K562 (cell line): ENCODE measurements around the gene SERGEF. TPM values are rescaled to one million over a fixed set of nuclear protein-coding genes. Genes with fewer than 3 reads are reported as not detected.
"Not testable (repeated sequence)": the region's sequence is repeated elsewhere in the genome, so short reads cannot be mapped to it uniquely, and the experiment has no call there.

ENCODE experiments used
- ATAC-seq: fragments of 200-7000 bp; cut with Tn5 transposase; 3 replicates; pipeline ENCODE4 v1.9.1; 2020; ENCODE audit warnings: moderate library complexity
- BruUV-seq: library from RNA; stranded (reverse); fragments of 400-500 nt; replicated peaks from 2 replicates; lab custom pipeline; 2021; lab: Mats Ljungman, UMichigan
- CTCF ChIA-PET: fragments of 300-600 bp; formaldehyde crosslinking; extraction: SDS; loops from one replicate; lab custom pipeline; 2021; ENCODE audit warnings: low intra/inter-chr PET ratio; lab: Yijun Ruan, JAX
- POLR2A ChIA-PET: fragments of 300-600, 350-650 bp; sonication (Branson Sonifier 250); formaldehyde crosslinking; extraction: SDS; loops from one replicate; lab custom pipeline; 2021; ENCODE audit warnings: antibody characterized with exemption, inconsistent platforms; lab: Yijun Ruan, JAX
- DNase-seq, 4 experiments: peaks; one replicate each; pipeline versions ENCODE4 v3.0.0 to v3.0.0-alpha.2; 2011 to 2018; ENCODE audit warnings: low spot score in 3 of 4, mixed read lengths in 3 of 4; ENCODE audit errors: extremely low read depth in 1 of 4
- FAIRE-seq: peaks from 2 replicates; lab custom pipeline; 2011; peaks lifted over from hg19 to GRCh38; lab: Jason Lieb, UNC
- H2AFZ ChIP-seq: 2 replicates; pipeline ENCODE4 v1.6.0; 2011; ENCODE audit warnings: low read depth, low read length, control low read depth, inconsistent platforms
- H3K27ac ChIP-seq: fragments of 200-600 bp; 3 replicates; pipeline ENCODE4 v1.8.0; 2011; ENCODE audit warnings: low read depth, mild to moderate bottlenecking, control low read depth, inconsistent platforms, low read length, moderate library complexity, mixed read lengths; ENCODE audit errors: extremely low read depth
- H3K27me3 ChIP-seq, 2 experiments: fragments of 300-600 bp in 1 of 2; 2 replicates in 1 of 2; 3 replicates in 1 of 2; pipeline versions ENCODE4 v1.6.0 to v1.8.0; 2011; ENCODE audit warnings: inconsistent platforms in 2 of 2, low read length in 2 of 2, mild to moderate bottlenecking in 1 of 2, mixed read lengths in 1 of 2, moderate library complexity in 1 of 2; ENCODE audit not compliant: control insufficient read depth in 2 of 2, insufficient read depth in 2 of 2
- H3K36me3 ChIP-seq: fragments of 300-600 bp; 3 replicates; pipeline ENCODE4 v1.8.0; 2011; ENCODE audit warnings: mild to moderate bottlenecking, low read length, inconsistent platforms; ENCODE audit not compliant: control insufficient read depth, insufficient read depth
- H3K4me1 ChIP-seq, 2 experiments: fragments of 200-600 bp in 1 of 2; replicated peaks in 1 of 2; 2 replicates in 1 of 2; 3 replicates in 1 of 2; pipeline versions ENCODE4 v1.5.1 to v1.8.0; 2011; ENCODE audit warnings: inconsistent platforms in 2 of 2, low read length in 2 of 2, mild to moderate bottlenecking in 1 of 2, mixed read lengths in 1 of 2, moderate library complexity in 1 of 2; ENCODE audit not compliant: control insufficient read depth in 2 of 2, insufficient read depth in 2 of 2
- H3K4me2 ChIP-seq: 2 replicates; pipeline ENCODE4 v1.6.1; 2011; ENCODE audit warnings: low read length, control low read depth, inconsistent platforms, mixed read lengths; ENCODE audit not compliant: insufficient read depth
- H3K4me3 ChIP-seq: fragments of 200-600 bp; sonication (generic), shearing (Covaris generic); 2 replicates; pipeline ENCODE4 v1.5.1; 2016; ENCODE audit warnings: control low read depth, inconsistent platforms
- H3K79me2 ChIP-seq: fragments of 200-600 bp; 3 replicates; pipeline ENCODE4 v1.8.0; 2011; ENCODE audit warnings: low read length, inconsistent platforms; ENCODE audit not compliant: control insufficient read depth, insufficient read depth
- H3K9ac ChIP-seq, 2 experiments: 2 replicates each; pipeline versions ENCODE4 v1.6.0 to v1.6.1; 2011; ENCODE audit warnings: low read depth in 2 of 2, low read length in 2 of 2, control low read depth in 1 of 2, inconsistent platforms in 1 of 2, mild to moderate bottlenecking in 1 of 2, mixed read lengths in 1 of 2; ENCODE audit not compliant: insufficient read depth in 1 of 2
- H3K9me1 ChIP-seq: one replicate; pipeline ENCODE4 v1.6.0; 2011; ENCODE audit warnings: inconsistent platforms, mild to moderate bottlenecking, low read length, moderate library complexity; ENCODE audit not compliant: control insufficient read depth, insufficient read depth
- H3K9me3 ChIP-seq: replicated peaks from 2 replicates; pipeline ENCODE4 v1.5.1; 2011; ENCODE audit warnings: low read depth, low read length, inconsistent platforms; ENCODE audit not compliant: control insufficient read depth, insufficient read depth
- H4K20me1 ChIP-seq: replicated peaks from 2 replicates; pipeline ENCODE4 v1.6.1; 2011; ENCODE audit warnings: low read length, inconsistent platforms, mixed read lengths; ENCODE audit not compliant: control insufficient read depth, insufficient read depth
- E2F1 ChIP-seq: sonication (generic); formaldehyde crosslinking; IDR thresholded peaks from 2 replicates; pipeline ENCODE4 v1.8.1; 2023; ENCODE audit warnings: mild to moderate bottlenecking, missing genetic modification reagents, moderate library complexity
- HMGXB4 ChIP-seq: sonication (generic); formaldehyde crosslinking; IDR thresholded peaks from 2 replicates; pipeline ENCODE4 v1.8.1; 2023; ENCODE audit warnings: mild to moderate bottlenecking, missing genetic modification reagents
- MYNN ChIP-seq, 2 experiments: sonication (generic); formaldehyde crosslinking in 1 of 2; IDR thresholded peaks; 2 replicates each; pipeline versions ENCODE4 v1.5.0 to v1.6.1; 2016 to 2020; ENCODE audit warnings: antibody characterized with exemption in 1 of 2, missing genetic modification reagents in 1 of 2
- SMAD1 ChIP-seq: fragments of 150-350 bp; IDR thresholded peaks from 2 replicates; pipeline ENCODE4 v1.6.1; 2014; ENCODE audit warnings: low read length, low read depth; ENCODE audit not compliant: partially characterized antibody
- SRSF9 ChIP-seq: fragments of 200-400 bp; formaldehyde crosslinking; IDR thresholded peaks from 2 replicates; pipeline ENCODE4 v1.6.1; 2017; ENCODE audit warnings: low read depth, low read length, borderline replicate concordance
- ZHX1 ChIP-seq: fragments of 150-350 bp; conservative IDR thresholded peaks from 2 replicates; pipeline ENCODE4 v1.6.1; 2014; ENCODE audit warnings: low read length
- ZNF707 ChIP-seq: fragments of 250-450 bp; sonication (Bioruptor Pico); conservative IDR thresholded peaks from 2 replicates; pipeline ENCODE4 v1.8.0; 2022; ENCODE audit warnings: inconsistent platforms, mild to moderate bottlenecking, moderate library complexity
- WGBS: fragments of 100-300 bp; shearing (Covaris generic); methylation state at CpG from one replicate; pipeline ENCODE4 v1.1.6; 2016; ENCODE audit warnings: low coverage, mixed read lengths; ENCODE audit not compliant: insufficient coverage; ENCODE audit errors: missing lambda C conversion rate; 5-methylcytosine and 5-hydroxymethylcytosine counted together
- in situ Hi-C: fragments of 300-500 bp; cut with MboI; formaldehyde crosslinking; loops from 4 replicates; pipeline ENCODE4 v1.15.0; 2018; ENCODE audit warnings: inconsistent platforms, mixed read lengths
- intact Hi-C: fragments of 100-400 bp; cut with micrococcal nuclease; formaldehyde crosslinking; loops from 2 replicates; pipeline ENCODE4 v1.14.2; 2022
- polyA plus RNA-seq, 8 experiments: library from polyadenylated mRNA; depleted of rRNA in 4 of 8; stranded (reverse) in 5 of 8; unstranded in 3 of 8; fragments of >200 nt; fragmentation: Nextera tagmentation in 2 of 8; fragmentation: Illumina TruSeq in 1 of 8; extraction: Ambion mirVana in 2 of 8; extraction: Trizol in 1 of 8; gene quantifications; 2 replicates each; pipeline versions ENCODE4 v1.2.1 to v1.2.3, GENCODE V29; 2011 to 2014; ENCODE audit warnings: inconsistent platforms in 1 of 8, missing spikeins in 1 of 8
- total RNA-seq, 7 experiments: library from RNA; depleted of rRNA in 6 of 7; stranded (reverse); fragments of >200 nt in 6 of 7; fragmentation: Illumina TruSeq in 2 of 7; extraction: Trizol in 2 of 7; gene quantifications; 2 replicates each; pipeline versions ENCODE4 v1.2.1 to v1.2.3, GENCODE V29; 2011 to 2021; ENCODE audit warnings: low replicate concordance in 1 of 7

Gene SERGEF
- total and polyA plus RNA-seq, 9 of the 15 experiments (the other 6 are each of a cell fraction or from before 2014, with no cell fraction given): 10.2 to 28.0 (median 19.9) TPM

GRCh38 chr11:17868398-17868797 lies 144.4 kb downstream of the SERGEF start:
- DNase-seq, H3K36me3 ChIP-seq, FAIRE-seq, H3K9me1 ChIP-seq, in situ Hi-C loops, H3K9ac ChIP-seq, H3K27ac ChIP-seq, ATAC-seq, H3K4me3 ChIP-seq, H2AFZ ChIP-seq, H3K9me3 ChIP-seq, H3K79me2 ChIP-seq, BruUV-seq, CTCF ChIA-PET, H3K27me3 ChIP-seq, intact Hi-C loops, POLR2A ChIA-PET, H4K20me1 ChIP-seq, H3K4me1 ChIP-seq, H3K4me2 ChIP-seq: not testable (repeated sequence)
- TF ChIP-seq ZNF707 (CRISPR knock-in tag): peak; percentile 87
- 78% methylated on average over 3 of the region's 3 CpGs for WGBS

GRCh38 chr11:17867341-17867740 lies 145.5 kb downstream of the SERGEF start:
- CTCF ChIA-PET: no interaction called here
- in situ Hi-C loops (no loop called here), intact Hi-C loops (no loop called here)
- H3K9ac ChIP-seq: no peak overlapping the region
- no peaks in the 10 kb centered on the region for H3K79me2 ChIP-seq
- H3K27ac ChIP-seq: no peak overlapping the region
- H3K4me3 ChIP-seq: no peak overlapping the region
- no peak overlapping the region for H3K4me2 ChIP-seq
- H3K9me1 ChIP-seq: no peaks in the 10 kb centered on the region
- H3K4me1 ChIP-seq: no peaks in the 10 kb centered on the region
- H3K36me3 ChIP-seq: no peaks in the 10 kb centered on the region
- H4K20me1 ChIP-seq: no peaks in the 10 kb centered on the region
- no peak for DNase-seq
- BruUV-seq: no TSS peak
- 59% methylated on average over 3 of the region's 3 CpGs for WGBS
- POLR2A ChIA-PET: no interaction called here
- no peaks in the 10 kb centered on the region for H3K27me3 ChIP-seq
- H3K9me3 ChIP-seq: 0 out of 2 replicates have a peak, but pooled peaks cover 2% of the 10 kb centered on the region
- no peak overlapping the region for H2AFZ ChIP-seq
- FAIRE-seq: no peak
- ATAC-seq: no peak
- TF ChIP-seq SMAD1 (no peak), HMGXB4 (CRISPR knock-in tag) (no peak), ZHX1 (no peak), SRSF9 (no peak), MYNN (IDR thresholded peaks at IDR 0.05) (no peak), MYNN (CRISPR knock-in tag; IDR thresholded peaks at IDR 0.05) (no peak), E2F1 (CRISPR knock-in tag) (no peak)
